Astrocyte of the spinal cord (primary cell): ENCODE data around the gene ANKRD62.

Source experiments
- DNase-seq: peaks from one replicate; pipeline ENCODE4 v3.0.0; 2011; ENCODE audit warnings: low read depth, low spot score
- H3K4me3 ChIP-seq: 2 replicates; pipeline ENCODE4 v1.5.1; 2011; ENCODE audit warnings: low read depth, mild to moderate bottlenecking, low read length, moderate library complexity
- in situ Hi-C: cut with HindIII; loops from 2 replicates; pipeline ENCODE4 v1.10.0; 2017; ENCODE audit warnings: low sequenced_read_pairs
- TF ChIP-seq, protein P1 (sequence below): IDR thresholded peaks from 2 replicates; pipeline ENCODE4 v1.5.1; 2012; ENCODE audit warnings: low read depth, mild to moderate bottlenecking, low read length, inconsistent platforms

ANKRD62 gene

DNA sequence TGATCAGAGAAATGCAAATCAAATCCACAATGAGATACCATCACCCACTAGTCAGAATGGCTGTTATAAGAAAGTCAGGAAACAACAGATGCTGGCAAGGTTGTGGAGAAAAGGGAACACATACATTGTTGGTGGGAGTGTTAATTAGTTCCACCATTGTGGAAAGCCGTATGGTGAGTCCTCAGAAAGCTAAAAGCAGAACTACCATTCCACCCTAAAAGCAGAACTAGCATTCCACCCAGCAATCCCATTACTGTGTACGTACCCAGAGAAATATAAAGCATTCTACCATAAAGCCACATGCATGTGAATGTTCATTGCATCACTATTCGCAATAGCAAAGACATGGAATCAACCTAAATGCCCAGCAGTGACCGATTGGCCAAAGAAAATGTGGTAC, 60.7 kb downstream of the ANKRD62 start:
- DNase-seq, result no peak
- in situ Hi-C loops, result no loop called here
- TF ChIP-seq, protein P1, sequence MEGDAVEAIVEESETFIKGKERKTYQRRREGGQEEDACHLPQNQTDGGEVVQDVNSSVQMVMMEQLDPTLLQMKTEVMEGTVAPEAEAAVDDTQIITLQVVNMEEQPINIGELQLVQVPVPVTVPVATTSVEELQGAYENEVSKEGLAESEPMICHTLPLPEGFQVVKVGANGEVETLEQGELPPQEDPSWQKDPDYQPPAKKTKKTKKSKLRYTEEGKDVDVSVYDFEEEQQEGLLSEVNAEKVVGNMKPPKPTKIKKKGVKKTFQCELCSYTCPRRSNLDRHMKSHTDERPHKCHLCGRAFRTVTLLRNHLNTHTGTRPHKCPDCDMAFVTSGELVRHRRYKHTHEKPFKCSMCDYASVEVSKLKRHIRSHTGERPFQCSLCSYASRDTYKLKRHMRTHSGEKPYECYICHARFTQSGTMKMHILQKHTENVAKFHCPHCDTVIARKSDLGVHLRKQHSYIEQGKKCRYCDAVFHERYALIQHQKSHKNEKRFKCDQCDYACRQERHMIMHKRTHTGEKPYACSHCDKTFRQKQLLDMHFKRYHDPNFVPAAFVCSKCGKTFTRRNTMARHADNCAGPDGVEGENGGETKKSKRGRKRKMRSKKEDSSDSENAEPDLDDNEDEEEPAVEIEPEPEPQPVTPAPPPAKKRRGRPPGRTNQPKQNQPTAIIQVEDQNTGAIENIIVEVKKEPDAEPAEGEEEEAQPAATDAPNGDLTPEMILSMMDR, result no peak
- no peak overlapping the region for H3K4me3 ChIP-seq

DNA sequence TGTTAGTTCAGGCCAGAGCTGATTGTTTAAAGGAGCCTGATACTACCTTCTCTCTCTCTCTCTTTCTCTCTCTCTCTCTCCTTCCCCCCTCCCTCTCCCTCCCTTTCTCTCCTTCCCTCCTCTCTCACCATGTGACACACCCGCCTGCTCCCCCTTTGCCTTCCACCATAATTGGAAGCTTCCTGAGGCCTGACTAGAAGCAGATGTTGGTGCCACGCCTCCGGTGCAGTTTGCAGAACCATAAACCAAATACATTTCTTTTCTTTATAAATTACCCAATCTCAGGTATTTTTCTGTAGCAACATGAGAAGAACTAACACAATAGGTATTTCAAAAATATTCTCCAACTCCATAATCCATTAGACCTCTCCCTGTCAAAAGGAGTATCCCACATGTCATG, 62.4 kb downstream of the ANKRD62 start:
- no peak for DNase-seq
- in situ Hi-C loops, result no loop called here
- no peak overlapping the region for H3K4me3 ChIP-seq
- TF ChIP-seq, protein P1, result no peak

DNA sequence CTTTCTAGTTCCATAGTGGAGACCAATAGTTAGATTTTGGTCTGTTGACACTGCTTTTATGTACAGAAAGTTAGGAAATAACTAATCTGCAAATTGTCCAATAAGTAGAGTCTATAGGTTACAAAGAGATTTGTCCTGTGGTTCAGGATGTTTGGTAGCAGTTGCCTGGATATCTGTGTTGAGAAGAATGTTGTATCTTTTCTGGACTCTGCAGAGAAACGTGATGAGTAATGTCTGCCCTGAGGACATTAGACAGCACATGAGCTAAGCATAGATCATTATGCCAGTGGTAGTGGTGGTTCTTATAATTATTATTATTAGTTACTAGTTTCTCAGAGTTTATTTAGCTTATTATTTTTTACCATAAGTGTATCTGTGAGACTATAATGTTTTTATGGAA, 65.8 kb downstream of the ANKRD62 start:
- H3K4me3 ChIP-seq, result no peak overlapping the region
- DNase-seq, result peak; percentile 14
- TF ChIP-seq, protein P1, result no peak
- in situ Hi-C loops, result no loop called here

DNA sequence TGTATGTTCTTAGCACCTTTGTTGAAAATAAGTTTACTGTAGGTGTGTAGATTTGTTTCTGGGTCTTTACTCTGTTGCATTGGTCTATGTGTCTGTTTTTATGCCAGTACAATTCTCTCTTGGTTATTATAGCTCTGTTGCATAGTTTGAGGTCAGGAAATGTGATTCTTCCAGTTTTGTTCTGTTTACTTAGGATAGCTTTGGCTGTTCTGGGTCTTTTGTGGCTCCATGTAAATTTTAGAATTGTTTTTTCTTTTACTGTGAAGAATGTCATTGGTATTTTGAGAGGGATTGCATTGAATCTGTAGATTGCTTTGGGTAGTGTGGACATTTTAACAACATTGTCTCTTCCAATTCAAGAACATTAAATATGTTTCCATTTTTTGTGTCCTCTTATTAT, 69.1 kb downstream of the ANKRD62 start:
- TF ChIP-seq, protein P1, result no peak
- no peak overlapping the region for H3K4me3 ChIP-seq
- no peak for DNase-seq
- in situ Hi-C loops, result no loop called here

DNA sequence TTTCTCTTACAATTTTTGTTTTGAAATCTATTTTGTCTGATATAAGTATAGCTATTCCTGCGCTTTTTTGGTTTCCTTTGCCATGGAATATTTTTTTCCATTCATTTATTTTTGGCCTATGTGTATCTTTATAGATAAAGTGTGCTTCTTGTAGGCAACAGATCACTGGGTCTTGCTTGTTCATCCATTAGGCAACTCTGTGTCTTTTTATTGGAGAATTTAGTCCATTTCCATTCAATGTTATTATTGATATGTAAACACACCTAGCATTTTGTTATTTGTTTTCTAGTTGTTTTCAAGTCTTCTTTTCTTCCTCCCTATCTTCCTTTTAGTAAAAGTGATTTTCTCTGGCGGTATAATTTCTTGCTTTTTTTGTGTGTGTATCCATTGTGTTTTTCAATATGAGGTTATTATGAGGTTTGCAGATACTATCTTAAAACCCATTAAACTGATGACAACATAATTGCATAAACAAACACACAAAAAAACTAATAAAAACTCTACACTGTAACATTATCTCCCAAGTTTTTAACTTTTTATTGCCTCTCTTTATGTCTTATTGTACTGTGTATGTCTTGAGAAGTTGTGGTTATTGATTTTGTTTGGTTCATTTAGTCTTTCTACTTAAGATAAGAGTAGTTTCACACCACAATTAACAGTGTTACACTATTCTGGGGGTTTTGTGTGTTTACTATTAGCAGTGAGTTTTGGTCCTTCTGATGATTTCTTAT, 71.6 kb downstream of the ANKRD62 start:
- in situ Hi-C loops, result no loop called here
- TF ChIP-seq, protein P1, result no peak
- H3K4me3 ChIP-seq, result no peak overlapping the region
- DNase-seq, result no peak
